ENCODE results near the gene DCAF17. TPM values are rescaled to one million over a fixed set of nuclear protein-coding genes. Genes with fewer than 3 reads are reported as not detected.

DCAF17 gene
- total and polyA plus RNA-seq, 10 donors: 3.0 to 36.5 (median 19.1) TPM

- no peaks in the 10 kb centered on the region for H3K36me3 ChIP-seq
- TF ChIP-seq POLR2A (IDR thresholded peaks at IDR 0.05): no peak
- TF ChIP-seq CTCF (IDR thresholded peaks at IDR 0.05 in 8 of 11, conservative IDR thresholded peaks at IDR 0.05 in 3 of 11): no peak
- TF ChIP-seq POLR2AphosphoS5 (IDR thresholded peaks at IDR 0.05): no peak
- H3K27me3 ChIP-seq (replicated peaks in 1 of 7): no peaks in the 10 kb centered on the region
- DNase-seq: no peak
- H3K9me3 ChIP-seq: peaks cover 0 to 18% (median 13%) of the 10 kb centered on the region in 8 donors
- WGBS, 5 donors: 83 to 96% (median 87%) methylated on average over 1 of the region's 1 CpG
- H3K4me3 ChIP-seq: no peak overlapping the region
- H3K4me1 ChIP-seq: peaks cover 0 to 47% (median 9%) of the 10 kb centered on the region in 6 donors
- H3K27ac ChIP-seq: peak overlapping the region in 4 of 8 donors; percentile 33 to 60 (median 43)
- intact Hi-C loops (cut with DNase I; ENCODE audit: low total_unique reads): no loop called here
These were observed 28.5 kb upstream of the DCAF17 start for GRCh38 chr2:171405546-171405945.

- Histone ChIP-seq H3K4me3 (no peak overlapping the region), H3K27me3 (replicated peaks in 1 of 7) (no peaks in the 10 kb centered on the region), H3K9me3 (peaks cover 0 to 18% (median 13%) of the 10 kb centered on the region in 8 donors), H3K36me3 (no peaks in the 10 kb centered on the region), H3K27ac (peak overlapping the region in 4 of 8 donors; percentile 33 to 60 (median 43)), H3K4me1 (peaks cover 0 to 47% (median 9%) of the 10 kb centered on the region in 6 donors)
- 48 to 80% (median 68%) methylated on average over 1 of the region's 1 CpG for WGBS, 5 donors
- DNase-seq: no peak
- intact Hi-C loops (cut with DNase I; ENCODE audit: low total_unique reads): no loop called here
- no peak for TF ChIP-seq POLR2AphosphoS5 (IDR thresholded peaks at IDR 0.05)
These were observed 28.0 kb upstream of the DCAF17 start for GRCh38 chr2:171406044-171406443.

- peak overlapping the region in 2 of 8 donors; percentile 20 to 45 for H3K27ac ChIP-seq
- TF ChIP-seq POLR2AphosphoS5 (IDR thresholded peaks at IDR 0.05) (no peak), POLR2A (IDR thresholded peaks at IDR 0.05) (no peak), CTCF (IDR thresholded peaks at IDR 0.05 in 8 of 11, conservative IDR thresholded peaks at IDR 0.05 in 3 of 11) (no peak)
- H3K4me3 ChIP-seq: no peak overlapping the region
- H3K27me3 ChIP-seq (replicated peaks in 1 of 7): no peaks in the 10 kb centered on the region
- no peak for DNase-seq
- H3K9me3 ChIP-seq: peaks cover 0 to 10% (median 7%) of the 10 kb centered on the region in 8 donors
- H3K4me1 ChIP-seq: peaks cover 0 to 47% (median 9%) of the 10 kb centered on the region in 6 donors
- intact Hi-C loops (cut with DNase I; ENCODE audit: low total_unique reads): no loop called here
- no peaks in the 10 kb centered on the region for H3K36me3 ChIP-seq
- WGBS, 5 donors: 71 to 79% (median 72%) methylated on average over 4 of the region's 4 CpGs
These were observed 26.9 kb upstream of the DCAF17 start for GRCh38 chr2:171407030-171407675.

- intact Hi-C loops (cut with DNase I; ENCODE audit: low total_unique reads): no loop called here
- H3K27ac ChIP-seq: peak overlapping the region in 1 of 8 donors; percentile 20
These were observed 26.4 kb upstream of the DCAF17 start for GRCh38 chr2:171407676-171408044.

More at GRCh38 chr2:171407676-171408044, 26.4 kb upstream of the DCAF17 start:
- H3K27me3 ChIP-seq (replicated peaks in 1 of 7): no peaks in the 10 kb centered on the region
- DNase-seq: no peak
- WGBS, 5 donors: 95 to 100% (median 98%) methylated on average over 1 of the region's 1 CpG
- H3K4me3 ChIP-seq: no peak overlapping the region
- peaks cover 0 to 5% (median 1%) of the 10 kb centered on the region in 8 donors for H3K9me3 ChIP-seq
- H3K4me1 ChIP-seq: peaks cover 0 to 47% (median 9%) of the 10 kb centered on the region in 6 donors
- H3K36me3 ChIP-seq: no peaks in the 10 kb centered on the region
- no peak for TF ChIP-seq POLR2AphosphoS5 (IDR thresholded peaks at IDR 0.05)
- no peak for TF ChIP-seq CTCF (IDR thresholded peaks at IDR 0.05 in 8 of 11, conservative IDR thresholded peaks at IDR 0.05 in 3 of 11)
- TF ChIP-seq POLR2A (IDR thresholded peaks at IDR 0.05): no peak

Data from spleen (tissue), 11 donors.